DND-41 (cell line): ENCODE results near the gene BAX.

Experiments used
- CTCF ChIP-seq: IDR thresholded peaks from 2 replicates; pipeline ENCODE4 v1.5.1; 2012; ENCODE audit warnings: borderline replicate concordance, low read length, moderate library complexity, mild to moderate bottlenecking; ENCODE audit not compliant: poor library complexity, severe bottlenecking; ENCODE audit errors: extremely low read depth
- EZH2 ChIP-seq: IDR thresholded peaks from 3 replicates; pipeline ENCODE4 v1.6.1; 2012; ENCODE audit warnings: borderline replicate concordance, low read depth, mild to moderate bottlenecking, moderate library complexity, low read length, inconsistent platforms; ENCODE audit not compliant: severe bottlenecking

- no peak for TF ChIP-seq CTCF
- TF ChIP-seq EZH2: no peak
These were observed 27.6 kb downstream of the BAX start for GRCh38 chr19:48982280-48982679.
